Measurements from ENCODE around the gene ZCCHC2. TPM values are rescaled to one million over a fixed set of nuclear protein-coding genes. Genes with fewer than 3 reads are reported as not detected.

The ZCCHC2 gene
- total and polyA plus RNA-seq, 2 of the 8 experiments (the other 6 are each of a cell fraction or from before 2014, with no cell fraction given): 13.5 to 18.6 TPM

DNA sequence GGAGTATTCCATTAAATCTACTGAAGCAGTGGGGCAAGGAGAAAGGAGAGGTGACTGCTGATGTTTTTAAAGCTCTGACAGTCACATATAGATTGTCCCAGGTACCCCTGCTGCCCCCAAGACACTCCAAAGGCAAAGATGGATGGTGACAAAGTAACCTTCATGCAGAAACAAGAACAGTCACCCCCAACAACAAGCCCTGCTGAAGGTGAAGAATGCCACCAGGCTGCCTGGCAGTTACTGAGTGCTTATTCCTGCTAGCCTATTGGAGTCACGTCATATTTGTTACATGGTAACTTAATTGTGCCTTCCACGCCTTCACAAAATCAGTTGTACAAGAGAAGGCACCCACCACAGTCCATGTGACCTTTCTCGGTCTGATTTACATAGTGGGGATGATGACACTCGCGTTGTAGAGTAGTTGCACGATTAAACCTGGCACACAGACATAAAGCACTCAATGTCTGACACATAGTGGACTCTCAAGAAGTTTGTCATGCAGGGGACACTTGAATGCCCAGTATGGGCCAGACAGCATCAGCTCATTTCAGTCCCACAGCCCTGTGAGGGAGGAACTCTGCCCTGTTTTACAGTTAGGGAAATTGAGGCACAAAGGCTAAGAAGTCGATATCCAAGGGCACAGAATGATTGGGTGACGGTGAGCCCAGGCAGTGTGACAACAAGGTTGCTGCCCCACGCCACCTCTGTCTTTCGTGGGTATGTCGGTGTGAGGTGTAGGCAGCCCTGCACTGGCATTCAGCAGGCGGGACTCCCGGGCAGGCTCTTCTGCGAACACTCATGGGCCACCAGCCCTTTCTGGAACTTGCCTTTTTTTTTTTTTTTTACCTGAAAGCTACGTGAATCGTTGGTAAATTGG, 62.7 kb downstream of the ZCCHC2 start:
- WGBS, 2 experiments (ENCODE audit: extremely low coverage in 1 of 2, insufficient coverage in 1 of 2, insufficient read length in 1 of 2, insufficient replicate concordance in 2 of 2, low coverage in 1 of 2, low lambda C conversion rate in 2 of 2, missing lambda C conversion rate in 1 of 2): 86% methylated on average over 16 of the region's 16 CpGs; no CpG with 5 or more reads in 1 of the 2 experiments
- DNase-seq (ENCODE audit: low read depth in 1 of 2, low spot score in 2 of 2) (peak in 1 of 2 experiments; percentile 41), FAIRE-seq (no peak)
- H2AK5ac ChIP-seq (ENCODE audit: low read depth, low read length): 0 out of 2 replicates have a peak overlapping the region, but pooled peaks have one; percentile 19
- H3K79me1 ChIP-seq (ENCODE audit: low read depth, low read length): no peaks in the 10 kb centered on the region
- H3K23me2 ChIP-seq (ENCODE audit: low read depth, low read length): no peaks in the 10 kb centered on the region
- no peak overlapping the region for H3K56ac ChIP-seq (replicated peaks; ENCODE audit: insufficient read length, low read depth, low read length)
- H3K4me2 ChIP-seq (ENCODE audit: insufficient read depth in 1 of 2, low read depth in 2 of 2, low read length in 2 of 2): no peak overlapping the region
- H2AFZ ChIP-seq (ENCODE audit: low read length): no peak overlapping the region
- ChIA-PET CTCF (ENCODE audit: partially characterized antibody) (interaction anchor here (0.8 to 6.8 kb wide), 51 partner anchors 7 to 726 kb away, joined by 3 to 47 read pairs (median 5); partner anchors contain the start of genes PHLPP1, PIGN and RELCH), POLR2A (ENCODE audit: partially characterized antibody) (no interaction called here)
- no peaks in the 10 kb centered on the region for H3K79me2 ChIP-seq (ENCODE audit: control insufficient read depth in 1 of 2, insufficient read depth in 2 of 2, low read length in 2 of 2)
- 0 out of 2 replicates have a peak overlapping the region, but pooled peaks have one; percentile 9 for H2BK20ac ChIP-seq (ENCODE audit: low read length)
- peaks cover 0 to 4% of the 10 kb centered on the region in 2 experiments; a peak in 1 of 4 replicates for H3K9me3 ChIP-seq (ENCODE audit: insufficient read depth in 2 of 2, low read depth in 1 of 2, low read length in 1 of 2)
- H3K18ac ChIP-seq (ENCODE audit: extremely low read depth, low read length): no peak overlapping the region
- no peak overlapping the region for H2BK120ac ChIP-seq (replicated peaks; ENCODE audit: low read depth, low read length)
- H2BK15ac ChIP-seq (ENCODE audit: low read length): peak overlapping the region; percentile 19; the same call in 1 of the 2 replicates
- no peak overlapping the region for H3K4me3 ChIP-seq (ENCODE audit: extremely low read depth in 1 of 4, insufficient read depth in 2 of 4, low read depth in 3 of 4, low read length in 4 of 4)
- no peaks in the 10 kb centered on the region for H3K27me3 ChIP-seq (replicated peaks in 1 of 4; ENCODE audit: control insufficient read depth in 3 of 4, extremely low read depth in 1 of 4, insufficient read depth in 3 of 4, low read length in 3 of 4)
- H2BK5ac ChIP-seq (ENCODE audit: low read depth, low read length): 0 out of 2 replicates have a peak overlapping the region, but pooled peaks have one; percentile 12
- no peak overlapping the region for H4K91ac ChIP-seq (replicated peaks; ENCODE audit: insufficient read length, low read length)
- H4K20me1 ChIP-seq (replicated peaks in 1 of 2; ENCODE audit: control insufficient read depth in 1 of 2, insufficient read depth in 2 of 2, low read length in 2 of 2): no peaks in the 10 kb centered on the region
- H4K8ac ChIP-seq (ENCODE audit: extremely low read depth, insufficient read depth, low read length): no peak overlapping the region; the same call in 1 of the 2 replicates
- H3K23ac ChIP-seq (ENCODE audit: insufficient read length): no peak overlapping the region
- H3K4me1 ChIP-seq (replicated peaks in 1 of 4; ENCODE audit: control insufficient read depth in 3 of 4, insufficient read depth in 4 of 4, low read length in 3 of 4): peaks cover 2 to 8% (median 6%) of the 10 kb centered on the region in 4 experiments; a peak in 6 of 7 replicates
- H3K27ac ChIP-seq (ENCODE audit: low read depth, low read length): no peak overlapping the region
- H3K9ac ChIP-seq (replicated peaks in 1 of 4; ENCODE audit: extremely low read depth in 1 of 4, low read depth in 3 of 4, low read length in 3 of 4): no peak overlapping the region
- H3K4ac ChIP-seq (replicated peaks; ENCODE audit: insufficient read length, low read depth, low read length): no peak overlapping the region
- no peak overlapping the region for H3K14ac ChIP-seq (ENCODE audit: insufficient read length)
- 0 out of 2 replicates have a peak overlapping the region, but pooled peaks have one; percentile 7 for H2BK12ac ChIP-seq (ENCODE audit: low read depth, low read length)
- H3K36me3 ChIP-seq (ENCODE audit: control insufficient read depth in 2 of 4, insufficient read depth in 4 of 4, low read length in 3 of 4): no peaks in the 10 kb centered on the region
- no peak overlapping the region for H4K5ac ChIP-seq (ENCODE audit: insufficient read length, low read depth, low read length)
- no peak for TF ChIP-seq RFX5 (IDR thresholded peaks at IDR 0.05; ENCODE audit: borderline replicate concordance, low read depth, low read length)
- TF ChIP-seq, protein P1, sequence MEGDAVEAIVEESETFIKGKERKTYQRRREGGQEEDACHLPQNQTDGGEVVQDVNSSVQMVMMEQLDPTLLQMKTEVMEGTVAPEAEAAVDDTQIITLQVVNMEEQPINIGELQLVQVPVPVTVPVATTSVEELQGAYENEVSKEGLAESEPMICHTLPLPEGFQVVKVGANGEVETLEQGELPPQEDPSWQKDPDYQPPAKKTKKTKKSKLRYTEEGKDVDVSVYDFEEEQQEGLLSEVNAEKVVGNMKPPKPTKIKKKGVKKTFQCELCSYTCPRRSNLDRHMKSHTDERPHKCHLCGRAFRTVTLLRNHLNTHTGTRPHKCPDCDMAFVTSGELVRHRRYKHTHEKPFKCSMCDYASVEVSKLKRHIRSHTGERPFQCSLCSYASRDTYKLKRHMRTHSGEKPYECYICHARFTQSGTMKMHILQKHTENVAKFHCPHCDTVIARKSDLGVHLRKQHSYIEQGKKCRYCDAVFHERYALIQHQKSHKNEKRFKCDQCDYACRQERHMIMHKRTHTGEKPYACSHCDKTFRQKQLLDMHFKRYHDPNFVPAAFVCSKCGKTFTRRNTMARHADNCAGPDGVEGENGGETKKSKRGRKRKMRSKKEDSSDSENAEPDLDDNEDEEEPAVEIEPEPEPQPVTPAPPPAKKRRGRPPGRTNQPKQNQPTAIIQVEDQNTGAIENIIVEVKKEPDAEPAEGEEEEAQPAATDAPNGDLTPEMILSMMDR (IDR thresholded peaks at IDR 0.05; ENCODE audit: control extremely low read depth in 1 of 3, insufficient read depth in 1 of 3, low read depth in 1 of 3, low read length in 3 of 3): no peak
- no peak for TF ChIP-seq SIN3A (conservative IDR thresholded peaks at IDR 0.05 in 1 of 2, IDR thresholded peaks at IDR 0.05 in 1 of 2; ENCODE audit: low read depth in 1 of 2, low read length in 2 of 2)
- TF ChIP-seq EGR1 (IDR thresholded peaks at IDR 0.05; ENCODE audit: borderline replicate concordance, low read depth, low read length): no peak
- TF ChIP-seq SAP30 (IDR thresholded peaks at IDR 0.05; ENCODE audit: insufficient read depth, insufficient replicate concordance, low read length): no peak
- TF ChIP-seq ATF3 (IDR thresholded peaks at IDR 0.05; ENCODE audit: insufficient read depth, low read depth, low read length): no peak
- no peak for TF ChIP-seq POLR2AphosphoS5 (IDR thresholded peaks at IDR 0.05; ENCODE audit: low read depth, low read length)
